Measurements from ENCODE around the gene PREPL.
A peak's percentile ranks its signal among the peaks of the same experiment; 100 is the strongest.
"Not testable (repeated sequence)": the region's sequence is repeated elsewhere in the genome, so short reads cannot be mapped to it uniquely, and the experiment has no call there.

PREPL gene

GRCh38 chr2:44361330-44362206, at the start of gene PREPL, which contains the start of gene CAMKMT:
Gene PREPL (minus strand): TSS chr2:44361494. CDS start chr2:44346342, 15,152 bp downstream.
Gene CAMKMT (plus strand): TSS chr2:44361947.
- no peak for TF ChIP-seq CTCF (IDR thresholded peaks at IDR 0.05; ENCODE audit: low read depth, low read length)
- DNase-seq (ENCODE audit: low read depth, low spot score) = peak; percentile 99
- peak within 1 kb of the TSS; percentile 85 for H3K4me3 ChIP-seq (ENCODE audit: low read depth, low read length)
- in situ Hi-C loops (cut with HindIII; ENCODE audit: low sequenced_read_pairs) = no loop called here

GRCh38 chr2:44398243-44398897, 37.1 kb upstream of the PREPL start:
- no peak overlapping the region for H3K4me3 ChIP-seq (ENCODE audit: low read depth, low read length)
- in situ Hi-C loops (cut with HindIII; ENCODE audit: low sequenced_read_pairs) = no loop called here
- no peak for TF ChIP-seq CTCF (IDR thresholded peaks at IDR 0.05; ENCODE audit: low read depth, low read length)
- DNase-seq (ENCODE audit: low read depth, low spot score) = no peak

GRCh38 chr2:44397447-44398175, 36.3 kb upstream of the PREPL start:
- no peak for TF ChIP-seq CTCF (IDR thresholded peaks at IDR 0.05; ENCODE audit: low read depth, low read length)
- in situ Hi-C loops (cut with HindIII; ENCODE audit: low sequenced_read_pairs) = no loop called here
- DNase-seq (ENCODE audit: low read depth, low spot score) = no peak
- H3K4me3 ChIP-seq (ENCODE audit: low read depth, low read length) = no peak overlapping the region

GRCh38 chr2:44392338-44392943, 31.1 kb upstream of the PREPL start:
- peak; percentile 32 for DNase-seq (ENCODE audit: low read depth, low spot score)
- TF ChIP-seq CTCF (IDR thresholded peaks at IDR 0.05; ENCODE audit: low read depth, low read length) = peak; percentile 56
- no peak overlapping the region for H3K4me3 ChIP-seq (ENCODE audit: low read depth, low read length)
- in situ Hi-C loops (cut with HindIII; ENCODE audit: low sequenced_read_pairs) = no loop called here

GRCh38 chr2:44389895-44390294, 28.6 kb upstream of the PREPL start:
- no peak overlapping the region for H3K4me3 ChIP-seq (ENCODE audit: low read depth, low read length)
- no peak for DNase-seq (ENCODE audit: low read depth, low spot score)
- in situ Hi-C loops (cut with HindIII; ENCODE audit: low sequenced_read_pairs) = no loop called here
- TF ChIP-seq CTCF (IDR thresholded peaks at IDR 0.05; ENCODE audit: low read depth, low read length) = peak; percentile 23

- in situ Hi-C loops (cut with HindIII; ENCODE audit: low sequenced_read_pairs) = no loop called here
- no peak overlapping the region for H3K4me3 ChIP-seq (ENCODE audit: low read depth, low read length)
- no peak for TF ChIP-seq CTCF (IDR thresholded peaks at IDR 0.05; ENCODE audit: low read depth, low read length)
- DNase-seq (ENCODE audit: low read depth, low spot score) = no peak
These were observed 27.6 kb upstream of the PREPL start for GRCh38 chr2:44388877-44389276.

GRCh38 chr2:44385226-44385625, 23.9 kb upstream of the PREPL start:
- in situ Hi-C loops (cut with HindIII; ENCODE audit: low sequenced_read_pairs); DNase-seq (ENCODE audit: low read depth, low spot score); H3K4me3 ChIP-seq (ENCODE audit: low read depth, low read length): not testable (repeated sequence)
